SHP77 treated with DMSO at 0.1 percent for 48 hours (cell line): ENCODE data around the gene DNAH10.

Experiments used
- DNase-seq: peaks from one replicate; lab custom pipeline; 2025; lab: John Stamatoyannopoulos, UW

Gene DNAH10

GRCh38 chr12:123761841-123762714, at the start of gene DNAH10:
Gene DNAH10 (plus strand): TSS chr12:123762301. CDS start chr12:123762337, 36 bp downstream.
- DNase-seq, result no peak

DNA sequence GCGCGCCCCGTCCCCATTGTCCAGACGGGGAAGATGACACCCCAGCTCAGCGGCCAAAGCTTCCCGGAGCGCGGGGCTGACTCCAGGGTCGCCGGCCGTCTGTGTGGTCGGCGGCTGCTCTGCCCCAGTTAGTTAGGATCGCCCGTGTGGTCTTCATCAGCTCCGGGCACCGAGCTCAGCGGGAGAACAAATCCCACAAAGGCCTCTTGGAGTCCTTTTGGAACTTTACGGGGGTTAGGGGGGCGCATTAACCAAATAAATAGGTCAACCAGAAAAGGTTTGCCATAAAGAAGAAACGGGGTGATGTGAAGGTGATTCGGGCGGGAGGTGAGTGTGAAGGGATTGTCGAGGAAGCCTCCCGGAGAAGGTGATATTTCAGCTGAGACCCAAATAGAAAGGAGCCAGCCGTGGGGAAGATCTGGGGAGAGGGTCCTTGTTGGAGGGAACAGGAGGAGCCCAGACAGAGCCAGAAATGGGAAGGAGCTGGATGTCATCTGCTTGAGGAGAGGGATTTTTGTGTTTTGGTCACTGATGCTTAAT, 49.3 kb upstream of the DNAH10 start:
- DNase-seq, result no peak

DNA sequence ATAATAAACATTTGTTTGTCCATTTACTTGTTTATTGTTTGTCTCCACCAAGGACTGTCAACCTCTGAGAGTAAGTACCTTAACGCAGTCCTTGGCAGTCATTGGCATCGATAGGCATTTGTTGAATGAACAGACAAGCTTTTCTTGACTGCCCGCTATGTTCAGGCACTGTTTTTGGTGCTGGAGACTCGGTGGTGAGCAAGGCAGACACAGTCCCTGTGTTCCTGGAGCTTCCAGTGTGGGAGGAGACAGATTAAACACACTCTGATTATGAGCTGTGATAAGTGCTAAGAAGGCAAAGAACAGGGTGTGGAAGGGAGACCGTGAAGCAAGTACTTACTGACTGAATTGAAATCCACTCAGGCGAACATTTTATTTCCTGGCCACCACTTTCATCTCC, 48.7 kb upstream of the DNAH10 start:
- DNase-seq, result no peak

DNA sequence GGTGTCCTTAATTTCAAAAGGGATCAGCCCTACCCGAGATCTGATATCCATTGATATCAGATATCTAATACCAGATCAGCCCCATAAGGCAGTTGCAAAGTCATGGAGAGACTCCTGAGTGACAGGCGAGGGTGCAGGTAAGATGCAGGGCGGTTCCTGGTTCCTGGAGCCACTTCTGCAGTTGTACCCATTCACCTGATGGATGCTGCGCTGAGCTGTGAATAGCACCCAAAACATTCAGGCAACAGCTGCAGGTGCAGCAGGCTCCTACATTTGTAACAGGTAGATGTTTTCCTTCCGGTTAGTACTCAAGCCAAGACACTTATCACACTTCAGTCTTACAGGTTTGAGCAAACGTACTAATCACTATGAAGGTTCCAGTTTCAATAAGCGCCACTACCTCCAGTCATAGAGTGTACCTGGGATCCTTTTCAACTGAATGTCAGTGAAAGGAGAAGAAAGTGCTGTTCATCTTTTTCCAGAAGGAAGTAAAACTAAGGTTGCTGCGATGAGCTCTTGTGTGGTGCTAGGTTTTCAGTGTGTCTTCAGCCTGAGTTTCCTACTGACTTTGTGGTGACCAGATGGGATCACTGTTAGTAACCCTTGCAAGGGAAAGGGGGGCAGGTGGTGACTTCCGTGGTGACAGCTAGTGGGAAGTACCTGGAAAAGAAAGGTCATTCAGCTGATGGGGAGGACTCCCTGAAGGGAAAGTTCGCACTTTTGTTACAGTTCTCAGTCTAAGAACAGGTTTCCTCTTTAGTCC, 48.1 kb upstream of the DNAH10 start:
- DNase-seq, result no peak

GRCh38 chr12:123715195-123715594, 46.9 kb upstream of the DNAH10 start:
- DNase-seq, result no peak

DNA sequence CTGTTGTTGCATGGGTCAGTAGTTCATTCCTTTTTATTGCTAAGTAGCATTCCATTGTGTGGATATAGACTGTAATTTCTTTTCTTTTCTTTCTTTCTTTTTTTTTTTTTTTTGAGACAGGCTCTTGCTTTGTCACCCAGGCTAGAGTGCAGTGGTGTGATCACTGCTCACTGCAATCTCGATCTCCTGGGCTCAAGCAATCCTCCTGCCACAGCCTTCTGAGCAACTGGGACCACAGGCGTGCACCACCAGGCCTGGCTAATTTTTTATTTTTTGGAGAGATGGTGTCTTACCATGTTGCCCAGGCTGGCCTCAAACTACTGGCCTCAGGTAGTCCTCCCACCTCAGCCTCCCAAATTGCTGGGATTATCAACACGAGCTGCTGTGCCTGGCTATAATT, 44.8 kb upstream of the DNAH10 start:
- no peak for DNase-seq

DNA sequence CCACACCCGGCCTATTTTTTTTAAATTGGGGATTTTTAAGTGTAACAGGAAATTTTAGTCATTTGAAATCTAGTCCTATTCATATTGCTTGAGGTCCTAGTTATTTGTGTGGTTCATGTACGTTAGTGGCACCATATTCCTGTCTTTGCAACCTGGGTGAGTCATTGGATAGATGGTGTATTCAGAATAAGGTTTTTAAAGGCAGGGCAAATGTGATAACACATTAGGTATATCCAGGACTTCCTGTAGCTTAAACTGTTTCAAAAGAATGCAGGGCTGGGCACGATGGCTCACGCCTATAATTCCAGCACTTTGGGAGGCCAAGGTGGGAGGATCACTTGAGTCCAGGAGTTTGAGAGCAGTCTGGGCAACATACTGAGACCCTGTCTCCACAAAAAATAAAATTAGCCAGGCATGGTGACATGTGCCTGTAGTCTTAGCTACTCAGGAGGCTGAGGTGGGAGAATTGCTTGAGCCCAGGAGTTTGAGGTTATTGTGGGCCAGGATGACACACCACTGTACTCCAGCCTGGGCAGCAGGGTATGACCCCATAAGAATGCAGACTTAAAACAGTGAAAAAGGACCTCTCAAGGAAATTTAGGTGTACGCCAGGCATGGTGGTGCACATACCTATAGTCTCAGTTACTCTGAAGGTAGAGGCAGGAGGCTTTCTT, 41.8 kb upstream of the DNAH10 start:
- DNase-seq, result no peak

DNA sequence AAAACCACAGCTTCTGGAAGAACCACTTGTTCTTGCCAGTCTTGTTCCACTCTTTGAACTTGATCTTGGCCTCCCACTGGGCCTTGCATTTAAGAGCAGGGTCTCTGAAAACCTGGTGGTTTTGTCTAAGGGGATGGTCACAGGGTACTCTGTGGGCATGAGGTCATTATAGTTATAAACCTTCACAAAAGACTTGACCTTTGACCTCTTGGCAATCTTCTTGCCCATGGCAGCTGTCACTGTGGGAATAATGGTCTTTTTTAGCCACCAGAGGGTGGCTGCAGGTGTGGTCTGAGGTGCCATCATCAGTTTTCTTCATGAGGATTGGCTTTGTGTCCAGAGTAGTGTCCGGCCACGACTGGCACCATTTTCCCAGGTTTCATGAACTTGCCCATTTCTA, 40.9 kb upstream of the DNAH10 start:
- no peak for DNase-seq

- no peak for DNase-seq
Measured at GRCh38 chr12:123723011-123723410, 39.1 kb upstream of the DNAH10 start.

GRCh38 chr12:123723765-123724164, 38.3 kb upstream of the DNAH10 start:
- DNase-seq, result no peak

DNA sequence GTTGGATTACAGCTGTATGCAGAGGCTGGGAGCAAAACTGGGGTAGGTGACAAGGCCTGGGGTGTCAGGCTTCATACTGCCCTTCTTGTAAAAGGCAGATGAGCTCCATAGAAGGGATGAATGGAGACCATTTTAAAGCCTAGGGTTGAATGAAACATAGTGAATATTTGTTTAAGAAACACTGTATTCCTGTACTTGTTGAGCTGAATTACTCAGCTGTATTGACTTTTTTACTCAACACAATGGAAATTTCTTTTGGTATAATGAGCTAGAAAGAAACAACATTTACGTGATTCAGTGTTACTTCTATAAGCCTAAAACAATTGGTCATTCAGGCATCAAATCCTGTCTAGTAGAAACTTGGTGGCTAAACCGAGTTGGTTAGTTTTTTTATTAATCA, 35.9 kb upstream of the DNAH10 start:
- DNase-seq, result no peak

DNA sequence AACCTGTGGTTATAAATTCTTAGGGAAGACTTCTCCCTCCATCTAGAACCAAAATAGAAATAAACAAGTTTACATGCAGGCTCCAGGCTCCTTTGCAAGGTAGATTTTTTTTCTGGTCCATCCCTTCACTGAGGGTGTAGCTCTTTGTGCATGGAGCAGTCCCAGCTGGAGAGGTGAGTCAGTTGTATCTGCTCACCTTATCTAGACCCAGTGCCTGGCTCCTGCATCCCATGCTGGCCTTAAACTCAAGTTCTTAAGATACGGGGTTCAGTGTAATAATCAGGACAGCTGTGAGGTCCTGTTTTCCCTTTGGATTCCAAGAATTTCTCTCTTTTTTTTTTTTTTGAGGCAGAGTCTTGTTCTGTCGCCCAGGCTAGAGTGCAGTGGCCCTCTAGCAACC, 35.1 kb upstream of the DNAH10 start:
- DNase-seq, result no peak

DNA sequence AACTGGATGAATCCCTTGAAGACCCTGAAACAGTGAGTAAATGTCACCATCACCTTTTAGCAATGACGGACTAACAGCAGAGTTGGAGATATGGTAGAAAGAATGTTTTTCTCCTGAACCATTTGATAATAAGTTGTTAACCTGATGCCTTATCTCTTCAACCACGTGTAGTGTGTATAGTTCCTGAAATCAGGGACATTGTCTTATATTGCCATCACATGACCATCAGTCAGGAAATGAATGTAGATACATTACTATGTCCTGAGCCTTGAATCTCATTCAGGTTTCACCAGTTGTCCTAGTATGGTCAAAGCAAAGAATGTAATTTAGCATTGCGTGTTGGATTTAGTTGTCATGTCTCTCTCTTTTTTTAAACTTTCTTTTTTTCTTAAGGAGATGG, 34.2 kb upstream of the DNAH10 start:
- no peak for DNase-seq

- DNase-seq, result no peak
Measured at GRCh38 chr12:123731596-123731995, 30.5 kb upstream of the DNAH10 start.

DNA sequence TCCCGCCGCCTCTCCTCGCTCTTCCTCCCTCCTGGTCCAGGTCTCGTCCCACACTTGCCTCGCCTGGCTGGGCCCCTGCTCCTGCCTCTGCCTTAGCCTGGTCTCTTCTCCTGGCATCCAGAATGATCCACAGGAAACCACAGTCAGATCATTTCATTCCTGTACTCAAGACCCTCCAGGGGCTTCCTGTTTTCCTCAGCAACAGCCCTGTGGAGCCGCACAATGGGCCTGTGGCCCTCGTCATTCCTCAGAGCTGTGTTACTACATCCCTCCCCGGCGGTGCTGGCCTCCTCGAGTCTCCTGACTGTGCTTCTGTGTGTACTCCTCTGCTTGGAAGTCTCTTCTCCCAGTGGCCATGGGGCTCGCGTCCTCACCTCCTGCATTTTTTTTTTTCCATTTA, 29.9 kb upstream of the DNAH10 start:
- DNase-seq, result no peak

GRCh38 chr12:123733229-123733628, 28.9 kb upstream of the DNAH10 start:
- DNase-seq, result no peak

- DNase-seq, result no peak
Measured at GRCh38 chr12:123734268-123734667, 27.8 kb upstream of the DNAH10 start.

DNA sequence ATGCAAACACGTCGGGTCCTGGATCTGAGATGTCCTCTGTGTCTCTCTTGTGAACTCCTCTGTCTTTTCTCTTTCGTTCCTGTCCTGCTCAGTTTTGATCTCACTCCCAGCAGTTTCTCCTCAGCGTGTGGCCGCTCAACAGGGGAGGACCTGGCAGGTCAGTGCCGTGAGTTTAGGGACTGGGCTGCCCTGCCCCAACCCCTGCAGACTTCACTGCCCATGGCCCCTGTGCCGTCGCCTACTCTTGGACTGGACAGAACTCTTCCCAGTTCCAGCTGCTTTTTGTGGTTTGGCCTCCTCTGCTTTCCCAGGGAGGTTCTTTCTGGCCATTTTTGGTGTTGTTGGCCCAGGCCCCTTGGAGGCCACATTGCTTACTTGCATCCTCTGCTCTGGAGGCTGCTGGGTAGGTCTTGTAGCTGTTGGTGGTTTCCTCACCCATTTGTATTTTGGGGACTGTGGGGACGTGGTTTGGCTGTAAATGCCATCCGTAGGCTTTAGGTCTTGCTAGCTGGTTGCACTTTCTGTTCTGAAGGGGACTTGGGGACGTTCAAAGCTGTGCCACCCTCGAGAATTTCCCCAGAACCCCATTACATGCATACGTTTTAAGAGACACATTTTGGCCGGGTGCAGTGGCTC, 20.0 kb upstream of the DNAH10 start:
- no peak for DNase-seq

- DNase-seq, result no peak
Measured at GRCh38 chr12:123743002-123743401, 19.1 kb upstream of the DNAH10 start.

- DNase-seq, result no peak
Measured at GRCh38 chr12:123744836-123745235, 17.3 kb upstream of the DNAH10 start.

DNA sequence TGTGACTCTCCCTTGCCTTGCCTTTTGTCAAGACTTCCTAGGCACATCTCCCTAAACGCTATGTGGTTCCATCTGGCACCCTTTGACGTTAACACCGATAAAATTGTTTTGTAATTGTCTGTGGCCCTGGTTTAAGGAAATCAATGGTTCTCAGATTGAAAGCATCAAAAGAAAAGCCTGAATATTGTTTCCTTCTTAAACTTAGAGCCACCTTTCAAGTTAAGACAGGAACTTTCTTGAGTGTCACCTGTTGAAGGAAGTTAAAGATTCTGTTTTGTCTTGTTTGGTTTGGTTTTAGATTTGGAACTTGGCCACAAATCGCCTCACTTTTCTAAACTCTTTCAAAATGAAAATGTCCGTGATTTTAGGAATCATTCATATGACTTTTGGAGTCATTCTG, 14.8 kb upstream of the DNAH10 start:
- no peak for DNase-seq

GRCh38 chr12:123748161-123748560, 13.9 kb upstream of the DNAH10 start:
- DNase-seq, result no peak
